GM12878 (cell line): ENCODE measurements around the gene BAHD1. TPM values are rescaled to one million over a fixed set of nuclear protein-coding genes. Genes with fewer than 3 reads are reported as not detected.

Experiments
- ATAC-seq: fragments of 200-7000 bp; cut with Tn5 transposase; 3 replicates; pipeline ENCODE4 v1.9.1; 2020; ENCODE audit warnings: mild to moderate bottlenecking, moderate library complexity
- BruUV-seq: library from RNA; stranded (reverse); fragments of 400-500 nt; replicated peaks from 2 replicates; lab custom pipeline; 2021; lab: Mats Ljungman, UMichigan
- CTCF ChIA-PET: fragments of 300-600 bp; sonication (Branson Sonifier 250); formaldehyde crosslinking; extraction: SDS; loops from one replicate; lab custom pipeline; 2021; ENCODE audit warnings: inconsistent platforms; lab: Yijun Ruan, JAX
- POLR2A ChIA-PET: fragments of 350-600 bp; formaldehyde crosslinking; extraction: SDS; loops from one replicate; lab custom pipeline; 2021; ENCODE audit warnings: inconsistent platforms; lab: Charles Lee
- RAD21 ChIA-PET: fragments of 300-600 bp; sonication (Branson Sonifier 250); formaldehyde crosslinking; loops from one replicate; lab custom pipeline; 2023; ENCODE audit warnings: antibody characterized with exemption; ENCODE audit not compliant: unreplicated experiment; lab: Charles Lee
- SMC1A ChIA-PET: fragments of 300-600 bp; sonication (Branson Sonifier 250); formaldehyde crosslinking; loops from one replicate; lab custom pipeline; 2023; ENCODE audit not compliant: unreplicated experiment, uncharacterized antibody; lab: Charles Lee
- DNase-seq: peaks from one replicate; pipeline ENCODE4 v3.0.0-alpha.2; 2011; ENCODE audit warnings: low read depth, low spot score
- FAIRE-seq: peaks from 3 replicates; lab custom pipeline; 2011; peaks lifted over from hg19 to GRCh38; lab: Jason Lieb, UNC
- H2AFZ ChIP-seq: 2 replicates; pipeline ENCODE4 v1.6.0; 2011; ENCODE audit warnings: low read depth, low read length, control low read depth; ENCODE audit not compliant: control insufficient read depth
- H3K27ac ChIP-seq: 2 replicates; pipeline ENCODE4 v1.5.1; 2011; ENCODE audit warnings: control low read depth; ENCODE audit not compliant: control insufficient read depth, insufficient read depth
- H3K27me3 ChIP-seq, 2 experiments: replicated peaks in 1 of 2; 2 replicates each; pipeline versions ENCODE4 v1.6.0 to v1.6.1; 2011; ENCODE audit warnings: low read length in 1 of 2; ENCODE audit not compliant: control insufficient read depth in 2 of 2, insufficient read depth in 2 of 2
- H3K36me3 ChIP-seq, 2 experiments: 2 replicates each; pipeline ENCODE4 v1.5.1; 2011; ENCODE audit warnings: low read length in 1 of 2; ENCODE audit not compliant: control insufficient read depth in 2 of 2, insufficient read depth in 2 of 2
- H3K4me1 ChIP-seq: 2 replicates; pipeline ENCODE4 v1.6.1; 2011; ENCODE audit warnings: mild to moderate bottlenecking, low read length, moderate library complexity, mixed read lengths; ENCODE audit not compliant: control insufficient read depth, insufficient read depth
- H3K4me2 ChIP-seq: 2 replicates; pipeline ENCODE4 v1.6.0; 2011; ENCODE audit warnings: control low read depth; ENCODE audit not compliant: control insufficient read depth, insufficient read depth
- H3K4me3 ChIP-seq: fragments of 200-600 bp; sonication (generic); 2 replicates; pipeline ENCODE4 v1.5.1; 2016
- H3K79me2 ChIP-seq: 2 replicates; pipeline ENCODE4 v1.6.0; 2011; ENCODE audit warnings: low read length; ENCODE audit not compliant: control insufficient read depth, insufficient read depth
- H3K9ac ChIP-seq: 2 replicates; pipeline ENCODE4 v1.8.0; 2011; ENCODE audit warnings: low read length, control low read depth, mixed read lengths; ENCODE audit not compliant: control insufficient read depth, insufficient read depth
- H3K9me3 ChIP-seq: replicated peaks from 3 replicates; pipeline ENCODE4 v1.5.1; 2011; ENCODE audit warnings: mild to moderate bottlenecking, low read length; ENCODE audit not compliant: control insufficient read depth, insufficient read depth
- H4K20me1 ChIP-seq: 2 replicates; pipeline ENCODE4 v1.6.0; 2011; ENCODE audit not compliant: control insufficient read depth, insufficient read depth
- ATF3 ChIP-seq: IDR thresholded peaks from 2 replicates; pipeline ENCODE4 v1.6.1; 2011; ENCODE audit warnings: low read depth, mild to moderate bottlenecking, low read length, moderate library complexity, borderline replicate concordance; ENCODE audit errors: extremely low read depth
- CHD2 ChIP-seq: IDR thresholded peaks from 2 replicates; pipeline ENCODE4 v1.6.1; 2011; ENCODE audit warnings: low read depth, low read length, improper control_type of control experiment, borderline replicate concordance
- EED ChIP-seq: sonication (generic); IDR thresholded peaks from 2 replicates; pipeline ENCODE4 v1.6.1; 2016; ENCODE audit warnings: antibody characterized with exemption, low read depth
- HDAC2 ChIP-seq: fragments of 200-600 bp; sonication (generic); IDR thresholded peaks from 2 replicates; pipeline ENCODE4 v1.6.1; 2017
- NRF1 ChIP-seq: conservative IDR thresholded peaks from 2 replicates; pipeline ENCODE4 v1.6.1; 2011; ENCODE audit warnings: mild to moderate bottlenecking, low read depth, low read length, improper control_type of control experiment
- PAX5 ChIP-seq: IDR thresholded peaks from 2 replicates; pipeline ENCODE4 v1.6.1; 2011; ENCODE audit warnings: low read depth, low read length, borderline replicate concordance
- PAX8 ChIP-seq: fragments of 450-650 bp; IDR thresholded peaks from 2 replicates; pipeline ENCODE4 v1.6.1; 2017; ENCODE audit warnings: mild to moderate bottlenecking, moderate library complexity
- POU2F2 ChIP-seq: IDR thresholded peaks from 3 replicates; pipeline ENCODE4 v1.6.1; 2011; ENCODE audit warnings: low read depth, mild to moderate bottlenecking, low read length, borderline replicate concordance
- RCOR1 ChIP-seq: conservative IDR thresholded peaks from 2 replicates; pipeline ENCODE4 v1.6.1; 2012; ENCODE audit warnings: low read depth, low read length, improper control_type of control experiment
- SP1 ChIP-seq: IDR thresholded peaks from one replicate; pipeline ENCODE4 v1.6.1; 2011; ENCODE audit warnings: low read depth, low read length
- SPI1 ChIP-seq: IDR thresholded peaks from 2 replicates; pipeline ENCODE4 v1.6.1; 2011; ENCODE audit warnings: low read depth, mild to moderate bottlenecking, low read length, moderate library complexity, borderline replicate concordance; ENCODE audit not compliant: insufficient read depth
- SUPT20H ChIP-seq: IDR thresholded peaks from 2 replicates; pipeline ENCODE4 v1.6.1; 2011; ENCODE audit warnings: low read depth, mild to moderate bottlenecking, low read length, moderate library complexity, borderline replicate concordance; ENCODE audit not compliant: control insufficient read depth
- SUZ12 ChIP-seq: fragments of 200-600 bp; sonication (generic); IDR thresholded peaks from one replicate; pipeline ENCODE4 v1.6.1; 2018; ENCODE audit warnings: antibody characterized with exemption, mild to moderate bottlenecking; ENCODE audit not compliant: unreplicated experiment
- TCF12 ChIP-seq: IDR thresholded peaks from 2 replicates; pipeline ENCODE4 v1.6.1; 2011; ENCODE audit warnings: low read depth, mild to moderate bottlenecking, low read length
- ZBTB11 ChIP-seq: fragments of 450-650 bp; formaldehyde crosslinking; IDR thresholded peaks from 2 replicates; pipeline ENCODE4 v1.5.0; 2022; ENCODE audit warnings: mild to moderate bottlenecking, missing genetic modification characterization
- ZNF622 ChIP-seq: fragments of 450-650 bp; IDR thresholded peaks from 2 replicates; pipeline ENCODE4 v1.6.1; 2017; ENCODE audit warnings: mild to moderate bottlenecking, inconsistent platforms
- WGBS: methylation state at CpG from one replicate; pipeline ENCODE4 v1.1.6; 2016; ENCODE audit warnings: low lambda C conversion rate; ENCODE audit not compliant: insufficient replicate concordance, insufficient coverage; ENCODE audit errors: missing lambda C conversion rate; 5-methylcytosine and 5-hydroxymethylcytosine counted together
- in situ Hi-C: fragments of 300-500 bp; cut with MboI; formaldehyde crosslinking; loops from 9 replicates; pipeline ENCODE4 v1.14.3; 2018; ENCODE audit warnings: mixed read lengths
- intact Hi-C: fragments of 100-400 bp; cut with micrococcal nuclease; formaldehyde crosslinking; loops from one replicate; pipeline ENCODE4 v1.14.2; 2022; ENCODE audit not compliant: unreplicated experiment
- polyA plus RNA-seq, 11 experiments: library from polyadenylated mRNA; depleted of rRNA in 4 of 11; unstranded in 6 of 11; stranded (reverse) in 5 of 11; fragments of >200 nt; fragmentation: Nextera tagmentation in 4 of 11; fragmentation: Illumina TruSeq in 1 of 11; extraction: Ambion mirVana in 4 of 11; extraction: Trizol in 1 of 11; gene quantifications; 1 replicate in 1 of 11; 2 replicates in 10 of 11; pipeline versions ENCODE4 v1.2.1 to v1.2.3, GENCODE V29; 2011 to 2016; ENCODE audit warnings: inconsistent platforms in 2 of 11, missing spikeins in 2 of 11, low read depth in 1 of 11
- total RNA-seq, 4 experiments: library from RNA; depleted of rRNA in 3 of 4; stranded (reverse); fragments of >200 nt in 3 of 4; fragmentation: Illumina TruSeq in 1 of 4; extraction: Trizol in 1 of 4; gene quantifications; 2 replicates each; pipeline versions ENCODE4 v1.2.1 to v1.2.3, GENCODE V29; 2013 to 2021
- TF ChIP-seq, protein P1 (sequence below): IDR thresholded peaks from 2 replicates; pipeline ENCODE4 v1.6.1; 2012; ENCODE audit warnings: low read depth, low read length, improper control_type of control experiment

Gene BAHD1
- total and polyA plus RNA-seq, 10 of the 15 experiments (the other 5 are each of a cell fraction or from before 2014, with no cell fraction given): 0.21 to 21.8 (median 5.8) TPM

GRCh38 chr15:40446144-40446543 lies 5.4 kb downstream of the BAHD1 start (continued):
- no peak for TF ChIP-seq SUZ12
- no peak for TF ChIP-seq POU2F2
- no peak for TF ChIP-seq HDAC2

- ChIA-PET SMC1A (no interaction called here), POLR2A (no interaction called here), CTCF (interaction anchor here (1.1 kb wide), 1 partner anchor 9 kb away, joined by 3 read pairs; no protein-coding TSS in a partner anchor), RAD21 (no interaction called here)
- Histone ChIP-seq H3K27me3 (no peaks in the 10 kb centered on the region), H3K27ac (no peak overlapping the region), H3K36me3 (peaks cover 0 to 4% of the 10 kb centered on the region in 2 experiments; a peak in 1 of 4 replicates), H3K4me2 (no peak overlapping the region), H3K4me1 (peaks cover 20% of the 10 kb centered on the region), H3K9ac (no peak overlapping the region), H3K79me2 (peaks cover 37% of the 10 kb centered on the region), H3K9me3 (no peaks in the 10 kb centered on the region), H2AFZ (no peak overlapping the region), H4K20me1 (peaks cover 11% of the 10 kb centered on the region)
- WGBS: 95% methylated on average over 4 of the region's 4 CpGs
- intact Hi-C loops (loop anchor here (10.0 kb wide), 1 partner anchor 146 kb away; the partner anchor contains the start of gene KNL1), in situ Hi-C loops (no loop called here)
- ATAC-seq: no peak
- DNase-seq: no peak
- no TSS peak for BruUV-seq
- no peak for FAIRE-seq
- TF ChIP-seq ZBTB11 (CRISPR knock-in tag) (no peak), SP1 (no peak), EED (no peak), CHD2 (no peak), NRF1 (no peak), ATF3 (no peak), PAX8 (no peak), PAX5 (no peak), SUPT20H (no peak), ZNF622 (no peak), SPI1 (no peak), RCOR1 (no peak), TCF12 (no peak)
- TF ChIP-seq, protein P1, sequence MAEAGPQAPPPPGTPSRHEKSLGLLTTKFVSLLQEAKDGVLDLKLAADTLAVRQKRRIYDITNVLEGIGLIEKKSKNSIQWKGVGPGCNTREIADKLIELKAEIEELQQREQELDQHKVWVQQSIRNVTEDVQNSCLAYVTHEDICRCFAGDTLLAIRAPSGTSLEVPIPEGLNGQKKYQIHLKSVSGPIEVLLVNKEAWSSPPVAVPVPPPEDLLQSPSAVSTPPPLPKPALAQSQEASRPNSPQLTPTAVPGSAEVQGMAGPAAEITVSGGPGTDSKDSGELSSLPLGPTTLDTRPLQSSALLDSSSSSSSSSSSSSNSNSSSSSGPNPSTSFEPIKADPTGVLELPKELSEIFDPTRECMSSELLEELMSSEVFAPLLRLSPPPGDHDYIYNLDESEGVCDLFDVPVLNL: no peak
- TF ChIP-seq, all 136 proteins: peak for 0
- H3K4me3 ChIP-seq: no peak overlapping the region
Observed at GRCh38 chr15:40448354-40448753, 7.6 kb downstream of the BAHD1 start.
